Measurements from ENCODE around the gene AZIN2. TPM values are rescaled to one million over a fixed set of nuclear protein-coding genes. Genes with fewer than 3 reads are reported as not detected.

The AZIN2 gene
- total and polyA plus RNA-seq, 9 of the 15 experiments (the other 6 are each of a cell fraction or from before 2014, with no cell fraction given) = 0.06 to 0.91 (median 0.42) TPM; not detected in 2

DNA sequence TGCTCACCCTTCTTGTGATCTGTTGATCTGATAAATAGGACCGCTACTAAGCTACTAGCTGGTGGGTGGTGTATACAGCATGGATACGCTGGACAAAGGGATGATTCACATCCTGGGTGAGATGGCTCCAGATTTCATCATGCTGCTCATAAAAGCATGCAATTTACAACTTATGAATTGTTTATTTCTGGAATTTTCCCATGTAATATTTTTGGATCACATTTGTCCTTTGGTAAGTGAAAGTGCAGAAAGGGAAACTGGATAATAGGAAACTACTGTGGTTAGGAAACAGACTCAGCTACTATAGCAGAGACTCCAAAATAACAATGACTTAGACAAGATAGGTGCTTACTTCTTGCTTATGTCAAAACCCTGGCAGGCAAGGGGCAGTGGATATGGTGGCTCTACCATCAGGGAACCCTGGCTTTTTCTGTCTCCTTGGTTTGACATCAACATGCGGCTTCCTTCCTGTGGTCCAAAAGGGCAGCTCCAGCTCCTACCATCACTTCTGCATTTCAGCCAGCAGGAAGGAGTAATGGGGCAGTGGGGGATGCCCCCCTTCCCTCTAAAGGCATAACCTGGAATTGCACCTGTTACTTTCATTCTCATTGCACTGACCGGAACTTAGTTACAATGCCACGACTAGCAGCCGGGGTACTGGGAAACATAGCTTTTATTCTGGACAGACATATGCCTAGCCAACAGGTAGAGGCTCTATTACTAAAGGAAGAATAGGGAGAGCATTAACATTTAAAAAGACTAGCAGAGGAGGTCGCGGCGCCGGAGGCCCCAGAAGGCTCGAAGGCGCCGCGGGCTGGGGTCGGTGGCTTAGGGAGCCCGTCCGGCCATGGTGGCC lies 30.5 kb upstream of the AZIN2 start (continued):
- TF ChIP-seq, protein P1, sequence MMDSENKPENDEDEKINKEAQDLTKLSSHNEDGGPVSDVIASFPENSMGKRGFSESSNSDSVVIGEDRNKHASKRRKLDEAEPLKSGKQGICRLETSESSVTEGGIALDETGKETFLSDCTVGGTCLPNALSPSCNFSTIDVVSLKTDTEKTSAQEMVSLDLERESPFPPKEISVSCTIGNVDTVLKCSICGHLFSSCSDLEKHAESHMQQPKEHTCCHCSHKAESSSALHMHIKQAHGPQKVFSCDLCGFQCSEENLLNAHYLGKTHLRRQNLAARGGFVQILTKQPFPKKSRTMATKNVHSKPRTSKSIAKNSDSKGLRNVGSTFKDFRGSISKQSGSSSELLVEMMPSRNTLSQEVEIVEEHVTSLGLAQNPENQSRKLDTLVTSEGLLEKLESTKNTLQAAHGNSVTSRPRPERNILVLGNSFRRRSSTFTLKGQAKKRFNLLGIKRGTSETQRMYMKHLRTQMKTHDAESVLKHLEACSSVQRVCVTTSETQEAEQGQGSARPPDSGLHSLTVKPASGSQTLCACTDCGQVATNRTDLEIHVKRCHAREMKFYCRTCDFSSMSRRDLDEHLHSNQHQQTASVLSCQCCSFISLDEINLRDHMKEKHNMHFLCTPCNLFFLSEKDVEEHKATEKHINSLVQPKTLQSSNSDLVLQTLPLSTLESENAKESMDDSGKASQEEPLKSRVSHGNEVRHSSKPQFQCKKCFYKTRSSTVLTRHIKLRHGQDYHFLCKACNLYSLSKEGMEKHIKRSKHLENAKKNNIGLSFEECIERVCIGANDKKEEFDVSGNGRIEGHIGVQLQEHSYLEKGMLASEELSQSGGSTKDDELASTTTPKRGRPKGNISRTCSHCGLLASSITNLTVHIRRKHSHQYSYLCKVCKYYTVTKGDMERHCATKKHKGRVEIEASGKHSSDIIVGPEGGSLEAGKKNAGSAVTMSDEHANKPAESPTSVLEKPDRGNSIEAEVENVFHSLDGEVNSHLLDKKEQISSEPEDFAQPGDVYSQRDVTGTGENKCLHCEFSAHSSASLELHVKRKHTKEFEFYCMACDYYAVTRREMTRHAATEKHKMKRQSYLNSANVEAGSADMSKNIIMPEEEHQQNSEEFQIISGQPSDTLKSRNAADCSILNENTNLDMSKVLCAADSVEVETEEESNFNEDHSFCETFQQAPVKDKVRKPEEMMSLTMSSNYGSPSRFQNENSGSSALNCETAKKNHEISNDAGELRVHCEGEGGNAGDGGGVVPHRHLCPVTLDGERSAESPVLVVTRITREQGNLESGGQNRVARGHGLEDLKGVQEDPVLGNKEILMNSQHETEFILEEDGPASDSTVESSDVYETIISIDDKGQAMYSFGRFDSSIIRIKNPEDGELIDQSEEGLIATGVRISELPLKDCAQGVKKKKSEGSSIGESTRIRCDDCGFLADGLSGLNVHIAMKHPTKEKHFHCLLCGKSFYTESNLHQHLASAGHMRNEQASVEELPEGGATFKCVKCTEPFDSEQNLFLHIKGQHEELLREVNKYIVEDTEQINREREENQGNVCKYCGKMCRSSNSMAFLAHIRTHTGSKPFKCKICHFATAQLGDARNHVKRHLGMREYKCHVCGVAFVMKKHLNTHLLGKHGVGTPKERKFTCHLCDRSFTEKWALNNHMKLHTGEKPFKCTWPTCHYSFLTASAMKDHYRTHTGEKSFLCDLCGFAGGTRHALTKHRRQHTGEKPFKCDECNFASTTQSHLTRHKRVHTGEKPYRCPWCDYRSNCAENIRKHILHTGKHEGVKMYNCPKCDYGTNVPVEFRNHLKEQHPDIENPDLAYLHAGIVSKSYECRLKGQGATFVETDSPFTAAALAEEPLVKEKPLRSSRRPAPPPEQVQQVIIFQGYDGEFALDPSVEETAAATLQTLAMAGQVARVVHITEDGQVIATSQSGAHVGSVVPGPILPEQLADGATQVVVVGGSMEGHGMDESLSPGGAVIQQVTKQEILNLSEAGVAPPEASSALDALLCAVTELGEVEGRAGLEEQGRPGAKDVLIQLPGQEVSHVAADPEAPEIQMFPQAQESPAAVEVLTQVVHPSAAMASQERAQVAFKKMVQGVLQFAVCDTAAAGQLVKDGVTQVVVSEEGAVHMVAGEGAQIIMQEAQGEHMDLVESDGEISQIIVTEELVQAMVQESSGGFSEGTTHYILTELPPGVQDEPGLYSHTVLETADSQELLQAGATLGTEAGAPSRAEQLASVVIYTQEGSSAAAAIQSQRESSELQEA (IDR thresholded peaks at IDR 0.05; ENCODE audit: low read depth) = no peak
- TF ChIP-seq ASH1L (IDR thresholded peaks at IDR 0.05; ENCODE audit: borderline replicate concordance, low read depth, partially characterized antibody) (no peak), POU5F1 (IDR thresholded peaks at IDR 0.05; ENCODE audit: borderline replicate concordance, low read depth, low read length, partially characterized antibody) (no peak), ATF7 (IDR thresholded peaks at IDR 0.05) (peak; percentile 72; the same call in 1 of the 2 replicates)
- TF ChIP-seq, protein P2, sequence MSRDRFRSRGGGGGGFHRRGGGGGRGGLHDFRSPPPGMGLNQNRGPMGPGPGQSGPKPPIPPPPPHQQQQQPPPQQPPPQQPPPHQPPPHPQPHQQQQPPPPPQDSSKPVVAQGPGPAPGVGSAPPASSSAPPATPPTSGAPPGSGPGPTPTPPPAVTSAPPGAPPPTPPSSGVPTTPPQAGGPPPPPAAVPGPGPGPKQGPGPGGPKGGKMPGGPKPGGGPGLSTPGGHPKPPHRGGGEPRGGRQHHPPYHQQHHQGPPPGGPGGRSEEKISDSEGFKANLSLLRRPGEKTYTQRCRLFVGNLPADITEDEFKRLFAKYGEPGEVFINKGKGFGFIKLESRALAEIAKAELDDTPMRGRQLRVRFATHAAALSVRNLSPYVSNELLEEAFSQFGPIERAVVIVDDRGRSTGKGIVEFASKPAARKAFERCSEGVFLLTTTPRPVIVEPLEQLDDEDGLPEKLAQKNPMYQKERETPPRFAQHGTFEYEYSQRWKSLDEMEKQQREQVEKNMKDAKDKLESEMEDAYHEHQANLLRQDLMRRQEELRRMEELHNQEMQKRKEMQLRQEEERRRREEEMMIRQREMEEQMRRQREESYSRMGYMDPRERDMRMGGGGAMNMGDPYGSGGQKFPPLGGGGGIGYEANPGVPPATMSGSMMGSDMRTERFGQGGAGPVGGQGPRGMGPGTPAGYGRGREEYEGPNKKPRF (IDR thresholded peaks at IDR 0.05; ENCODE audit: low read depth, low read length) = no peak
- TF ChIP-seq, protein P3, sequence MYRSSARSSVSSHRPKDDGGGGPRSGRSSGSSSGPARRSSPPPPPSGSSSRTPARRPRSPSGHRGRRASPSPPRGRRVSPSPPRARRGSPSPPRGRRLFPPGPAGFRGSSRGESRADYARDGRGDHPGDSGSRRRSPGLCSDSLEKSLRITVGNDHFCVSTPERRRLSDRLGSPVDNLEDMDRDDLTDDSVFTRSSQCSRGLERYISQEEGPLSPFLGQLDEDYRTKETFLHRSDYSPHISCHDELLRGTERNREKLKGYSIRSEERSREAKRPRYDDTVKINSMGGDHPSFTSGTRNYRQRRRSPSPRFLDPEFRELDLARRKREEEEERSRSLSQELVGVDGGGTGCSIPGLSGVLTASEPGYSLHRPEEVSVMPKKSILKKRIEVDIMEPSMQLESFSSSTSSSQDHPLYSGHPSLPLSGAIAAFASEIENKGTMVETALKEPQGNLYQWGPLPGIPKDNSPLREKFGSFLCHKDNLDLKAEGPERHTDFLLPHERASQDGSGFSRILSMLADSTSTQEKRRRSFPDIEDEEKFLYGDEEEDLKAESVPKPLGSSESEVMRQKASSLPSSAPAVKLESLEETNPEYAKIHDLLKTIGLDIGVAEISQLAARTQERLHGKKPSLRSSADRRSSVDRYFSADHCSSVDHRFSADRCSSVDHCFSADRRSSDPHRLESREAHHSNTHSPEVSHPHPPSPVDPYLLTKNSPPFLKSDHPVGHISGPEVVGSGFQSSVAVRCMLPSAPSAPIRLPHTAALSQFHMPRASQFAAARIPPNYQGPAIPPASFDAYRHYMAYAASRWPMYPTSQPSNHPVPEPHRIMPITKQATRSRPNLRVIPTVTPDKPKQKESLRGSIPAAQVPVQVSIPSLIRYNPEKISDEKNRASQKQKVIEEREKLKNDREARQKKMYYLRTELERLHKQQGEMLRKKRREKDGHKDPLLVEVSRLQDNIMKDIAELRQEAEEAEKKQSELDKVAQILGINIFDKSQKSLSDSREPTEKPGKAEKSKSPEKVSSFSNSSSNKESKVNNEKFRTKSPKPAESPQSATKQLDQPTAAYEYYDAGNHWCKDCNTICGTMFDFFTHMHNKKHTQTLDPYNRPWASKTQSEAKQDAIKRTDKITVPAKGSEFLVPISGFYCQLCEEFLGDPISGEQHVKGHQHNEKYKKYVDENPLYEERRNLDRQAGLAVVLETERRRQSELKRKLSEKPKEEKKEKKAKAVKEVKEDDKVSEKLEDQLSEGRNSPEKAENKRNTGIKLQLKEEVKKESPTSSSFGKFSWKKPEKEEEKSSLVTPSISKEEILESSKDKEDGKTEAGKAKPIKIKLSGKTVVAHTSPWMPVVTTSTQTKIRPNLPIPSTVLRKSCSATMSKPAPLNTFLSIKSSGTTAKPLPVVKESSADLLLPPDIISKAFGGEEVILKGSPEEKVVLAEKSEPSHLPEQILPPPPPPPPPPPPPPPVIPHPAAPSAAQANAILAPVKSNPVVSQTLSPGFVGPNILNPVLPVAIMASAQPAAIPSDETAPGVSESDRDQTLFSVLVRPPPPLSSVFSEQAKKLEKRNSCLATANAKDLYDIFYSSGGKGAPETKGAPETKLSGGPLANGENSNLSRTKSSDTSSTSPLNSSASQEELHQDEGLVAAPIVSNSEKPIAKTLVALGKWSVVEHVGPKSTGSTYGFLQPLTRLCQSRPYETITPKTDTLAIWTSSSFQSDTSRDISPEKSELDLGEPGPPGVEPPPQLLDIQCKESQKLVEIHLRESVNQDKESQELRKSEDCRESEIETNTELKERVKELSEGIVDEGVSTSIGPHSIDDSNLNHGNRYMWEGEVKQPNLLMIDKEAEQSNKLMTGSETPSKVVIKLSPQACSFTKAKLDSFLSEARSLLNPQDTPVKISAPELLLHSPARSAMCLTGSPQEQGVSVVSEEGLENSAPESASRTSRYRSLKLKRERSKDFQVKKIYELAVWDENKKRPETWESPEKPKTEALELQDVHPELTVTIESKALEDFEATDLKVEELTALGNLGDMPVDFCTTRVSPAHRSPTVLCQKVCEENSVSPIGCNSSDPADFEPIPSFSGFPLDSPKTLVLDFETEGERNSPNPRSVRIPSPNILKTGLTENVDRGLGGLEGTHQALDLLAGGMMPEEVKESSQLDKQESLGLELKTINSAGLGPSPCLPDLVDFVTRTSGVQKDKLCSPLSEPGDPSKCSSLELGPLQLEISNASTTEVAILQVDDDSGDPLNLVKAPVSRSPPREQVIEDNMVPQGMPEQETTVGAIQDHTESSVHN (IDR thresholded peaks at IDR 0.05; ENCODE audit: borderline replicate concordance in 1 of 2, low read depth in 1 of 2) = no peak

Data from K562 (cell line).